Motor neuron (in vitro differentiated cells): ENCODE data around the gene TIGD7. TPM values are rescaled to one million over a fixed set of nuclear protein-coding genes. Genes with fewer than 3 reads are reported as not detected.

Experiments used
- ATAC-seq, 8 experiments: fragments of 200-7000 bp; cut with Tn5 transposase; replicated peaks in 6 of 8; 2 replicates each; pipeline ENCODE4 v1.8.0; 2021; ENCODE audit warnings: mild to moderate bottlenecking in 8 of 8, moderate library complexity in 8 of 8
- H3K27ac ChIP-seq, 2 donors: fragments of 250-450 bp; sonication (Bioruptor Pico); 2 replicates each; pipeline ENCODE4 v1.9.0; 2021; ENCODE audit warnings: antibody characterized with exemption in 2 of 2, mild to moderate bottlenecking in 2 of 2, moderate library complexity in 1 of 2
- H3K4me1 ChIP-seq, 2 donors: fragments of 250-450 bp; sonication (Bioruptor Pico); replicated peaks in 1 of 2; 2 replicates each; pipeline ENCODE4 v1.6.1; 2021; ENCODE audit warnings: antibody characterized with exemption in 2 of 2, mild to moderate bottlenecking in 2 of 2, moderate library complexity in 1 of 2
- H3K4me3 ChIP-seq, 5 donors: fragments of 250-450 bp; sonication (Bioruptor Pico); 2 replicates each; pipeline ENCODE4 v1.9.0; 2021; ENCODE audit warnings: antibody characterized with exemption in 5 of 5, mild to moderate bottlenecking in 5 of 5, moderate library complexity in 4 of 5
- whole genome bisulfite sequencing, 10 experiments: fragments of 450-650 bp; shearing (Covaris generic); methylation state at CpG; one replicate each; pipeline ENCODE4 v1.0.0; 2022; 5-methylcytosine and 5-hydroxymethylcytosine counted together
- in situ Hi-C, 9 experiments: fragments of 400-800 bp; cut with MboI; loops; one replicate each; pipeline ENCODE4 v1.15.0; 2021; ENCODE audit warnings: low sequenced_read_pairs in 9 of 9, low pct_unique_long_range_greater_than_20kb in 2 of 9; ENCODE audit not compliant: unreplicated experiment in 9 of 9
- total RNA-seq, 8 experiments: library from RNA; unstranded; fragments of 300-600 nt; gene quantifications; 2 replicates each; pipeline versions ENCODE4 v1.2.3 to v1.2.4, GENCODE V29; 2022

The TIGD7 gene
- total RNA-seq, 8 experiments from 2014 or later: 6.8 to 19.2 (median 9.9) TPM

DNA sequence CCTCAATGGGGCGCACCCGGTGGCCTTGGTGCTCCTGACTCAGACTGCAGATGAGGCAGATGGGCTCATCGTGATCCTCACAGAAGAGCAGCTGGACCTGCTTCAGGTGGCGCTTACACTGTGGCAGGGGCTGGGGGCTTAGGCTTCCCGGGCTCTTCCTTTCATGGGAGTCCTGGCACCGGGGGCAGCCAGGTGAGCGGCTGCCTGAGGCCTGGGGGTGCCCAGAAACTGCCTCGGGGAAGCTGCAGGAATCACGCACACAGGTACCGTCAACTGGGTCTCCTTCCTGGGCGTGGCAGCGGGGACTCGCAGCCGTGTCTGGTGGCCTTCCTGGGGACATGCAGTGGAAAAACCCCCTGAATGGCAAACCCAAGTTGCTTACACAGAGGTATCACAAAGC, 55.8 kb downstream of the TIGD7 start:
- in situ Hi-C loops: no loop called here
- no peak for ATAC-seq
- Histone ChIP-seq H3K4me3 (no peak overlapping the region), H3K27ac (no peak overlapping the region), H3K4me1 (no peaks in the 10 kb centered on the region)
- 20 to 59% methylated on average over 1 to 4 of the region's 14 CpGs; no CpG with 5 or more reads in 8 of the 10 experiments for WGBS, 10 experiments

DNA sequence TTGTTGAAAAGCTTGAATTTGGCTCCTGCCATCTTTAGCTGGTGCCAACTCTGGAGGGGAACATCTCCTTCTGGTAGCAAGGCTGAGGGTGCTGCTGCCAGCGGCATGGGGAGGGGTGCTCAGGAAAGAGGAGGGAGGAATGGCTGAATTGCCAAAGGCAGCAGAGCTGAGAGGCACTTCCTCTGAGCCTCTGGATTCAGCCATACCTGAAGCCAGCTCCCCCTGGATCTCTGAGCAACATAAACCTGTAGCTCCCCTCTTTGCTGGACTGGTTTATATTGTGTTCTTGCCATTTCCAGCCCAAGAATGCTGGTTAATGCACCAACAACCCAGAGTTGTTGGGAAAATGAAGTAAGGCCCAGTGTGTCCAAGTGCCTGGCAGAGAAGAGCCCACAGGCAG, 56.2 kb downstream of the TIGD7 start:
- Histone ChIP-seq H3K4me1 (no peaks in the 10 kb centered on the region), H3K4me3 (no peak overlapping the region), H3K27ac (no peak overlapping the region)
- 14 to 80% (median 35%) methylated on average over 1 of the region's 1 CpG; no CpG with 5 or more reads in 6 of the 10 experiments for WGBS, 10 experiments
- no peak for ATAC-seq
- in situ Hi-C loops: no loop called here

Other genes with a start within 250 kb of the TIGD7 start
- 10 to 100 TPM in 3 of 8 experiments, 1 to 10 TPM in 3, under 1 TPM in 2; 0.22 to 41.3 (median 4.0) TPM for gene IL32, start 239.8 kb downstream of the TIGD7 start, total RNA-seq
- under 1 TPM in 6 of 8 experiments, not detected in 2; 0.17 to 0.71 (median 0.40) TPM for gene ZSCAN10, start 206.1 kb downstream of the TIGD7 start, total RNA-seq
- gene ZNF205, start 192.8 kb downstream of the TIGD7 start, total RNA-seq: 10 to 100 TPM in 7 of 8 experiments, 1 to 10 TPM in 1; 7.8 to 19.2 (median 14.9) TPM
- 1 to 10 TPM; 2.6 to 9.6 (median 6.5) TPM for gene ZNF213, start 170.4 kb downstream of the TIGD7 start, total RNA-seq
- 1 to 10 TPM in 1 of 8 experiments, under 1 TPM in 3, not detected in 4; 0.32 to 1.4 (median 0.85) TPM for gene OR1F1, start 117.2 kb downstream of the TIGD7 start, total RNA-seq
- 10 to 100 TPM in 3 of 8 experiments, 1 to 10 TPM in 5; 7.3 to 14.8 (median 9.3) TPM for gene ZNF200, start 70.3 kb downstream of the TIGD7 start, total RNA-seq
- under 1 TPM in 6 of 8 experiments, not detected in 2; 0.05 to 0.47 (median 0.19) TPM for gene MEFV, start 48.8 kb downstream of the TIGD7 start, total RNA-seq
- gene ZNF263, start 21.9 kb downstream of the TIGD7 start, total RNA-seq: 10 to 100 TPM; 27.4 to 47.7 (median 31.9) TPM
- gene ZNF75A, start 67 bp upstream of the TIGD7 start, total RNA-seq: 10 to 100 TPM; 22.0 to 46.0 (median 37.2) TPM
- under 1 TPM in 7 of 8 experiments, not detected in 1; 0.20 to 0.86 (median 0.31) TPM for gene OR2C1, start 50.5 kb upstream of the TIGD7 start, total RNA-seq
- 10 to 100 TPM in 5 of 8 experiments, 1 to 10 TPM in 3; 7.8 to 22.9 (median 13.2) TPM for gene ZSCAN32, start 95.6 kb upstream of the TIGD7 start, total RNA-seq
- gene ZNF174, start 95.8 kb upstream of the TIGD7 start, total RNA-seq: 10 to 100 TPM in 5 of 8 experiments, 1 to 10 TPM in 3; 8.5 to 17.8 (median 10.7) TPM
- gene ZNF597, start 138.1 kb upstream of the TIGD7 start, total RNA-seq: 1 to 10 TPM; 2.0 to 5.1 (median 2.5) TPM
- 10 to 100 TPM; 15.1 to 53.4 (median 25.3) TPM for gene NAA60, start 138.2 kb upstream of the TIGD7 start, total RNA-seq
- gene C16orf90, start 190.1 kb upstream of the TIGD7 start, total RNA-seq: under 1 TPM in 3 of 8 experiments, not detected in 5; 0.11 to 0.47 (median 0.29) TPM
- gene CLUAP1, start 195.6 kb upstream of the TIGD7 start, total RNA-seq: 10 to 100 TPM; 18.1 to 39.1 (median 22.1) TPM